DOHH2 (cell line): ENCODE results near the gene DYNLT1.

Experiments
- H3F3A ChIP-seq: fragments of 200-600 bp; sonication (generic), shearing (Covaris generic); 2 replicates; pipeline ENCODE4 v1.6.0; 2016; ENCODE audit warnings: antibody characterized with exemption, mild to moderate bottlenecking; ENCODE audit not compliant: control insufficient read depth, insufficient read depth
- H3K27ac ChIP-seq: fragments of 200-600 bp; sonication (generic); 2 replicates; pipeline ENCODE4 v1.5.1; 2014; ENCODE audit warnings: low read depth, mild to moderate bottlenecking, low read length, moderate library complexity
- H3K27me3 ChIP-seq: fragments of 200-600 bp; sonication (generic); 2 replicates; pipeline ENCODE4 v1.6.1; 2014; ENCODE audit warnings: mild to moderate bottlenecking, low read length, mixed read lengths; ENCODE audit not compliant: control insufficient read depth
- H3K36me3 ChIP-seq: fragments of 200-600 bp; sonication (generic); 2 replicates; pipeline ENCODE4 v1.6.1; 2014; ENCODE audit warnings: mild to moderate bottlenecking, low read length, moderate library complexity, mixed read lengths; ENCODE audit not compliant: control insufficient read depth
- H3K4me1 ChIP-seq: fragments of 200-600 bp; sonication (generic); 2 replicates; pipeline ENCODE4 v1.6.1; 2014; ENCODE audit warnings: mild to moderate bottlenecking, low read length, mixed read lengths; ENCODE audit not compliant: control insufficient read depth
- H3K4me2 ChIP-seq: fragments of 200-600 bp; sonication (generic); 2 replicates; pipeline ENCODE4 v1.6.0; 2014; ENCODE audit warnings: mild to moderate bottlenecking, low read length, moderate library complexity
- H3K4me3 ChIP-seq: fragments of 200-600 bp; sonication (generic); 2 replicates; pipeline ENCODE4 v1.5.1; 2014; ENCODE audit warnings: mild to moderate bottlenecking, low read length, mixed read lengths
- H3K79me2 ChIP-seq: fragments of 200-600 bp; sonication (generic); 2 replicates; pipeline ENCODE4 v1.6.1; 2014; ENCODE audit warnings: mild to moderate bottlenecking, low read length, mixed read lengths; ENCODE audit not compliant: control insufficient read depth
- H3K9me2 ChIP-seq: fragments of 200-600 bp; sonication (generic); replicated peaks from 2 replicates; pipeline ENCODE4 v1.6.1; 2014; ENCODE audit warnings: mild to moderate bottlenecking, low read length, mixed read lengths; ENCODE audit not compliant: control insufficient read depth
- H3K9me3 ChIP-seq: fragments of 200-600 bp; sonication (generic); 2 replicates; pipeline ENCODE4 v1.6.1; 2014; ENCODE audit warnings: antibody characterized with exemption, low read length, mixed read lengths; ENCODE audit not compliant: control insufficient read depth, insufficient read depth
- H4K20me1 ChIP-seq: fragments of 200-600 bp; sonication (generic); 2 replicates; pipeline ENCODE4 v1.6.0; 2014; ENCODE audit warnings: low read depth, mild to moderate bottlenecking, antibody characterized with exemption, low read length, moderate library complexity; ENCODE audit not compliant: control insufficient read depth, insufficient read depth
- EZH2phosphoT487 ChIP-seq: fragments of 200-600 bp; sonication (generic); IDR thresholded peaks from 2 replicates; pipeline ENCODE4 v1.6.1; 2017; ENCODE audit warnings: borderline replicate concordance, mild to moderate bottlenecking, antibody characterized with exemption, low read length, moderate library complexity, mixed read lengths
- TF ChIP-seq, protein P1 (sequence below): fragments of 200-600 bp; sonication (generic); IDR thresholded peaks from one replicate; pipeline ENCODE4 v1.5.1; 2014; ENCODE audit warnings: antibody characterized with exemption, mild to moderate bottlenecking, low read depth, low read length; ENCODE audit not compliant: poor library complexity, severe bottlenecking

The DYNLT1 gene

DNA sequence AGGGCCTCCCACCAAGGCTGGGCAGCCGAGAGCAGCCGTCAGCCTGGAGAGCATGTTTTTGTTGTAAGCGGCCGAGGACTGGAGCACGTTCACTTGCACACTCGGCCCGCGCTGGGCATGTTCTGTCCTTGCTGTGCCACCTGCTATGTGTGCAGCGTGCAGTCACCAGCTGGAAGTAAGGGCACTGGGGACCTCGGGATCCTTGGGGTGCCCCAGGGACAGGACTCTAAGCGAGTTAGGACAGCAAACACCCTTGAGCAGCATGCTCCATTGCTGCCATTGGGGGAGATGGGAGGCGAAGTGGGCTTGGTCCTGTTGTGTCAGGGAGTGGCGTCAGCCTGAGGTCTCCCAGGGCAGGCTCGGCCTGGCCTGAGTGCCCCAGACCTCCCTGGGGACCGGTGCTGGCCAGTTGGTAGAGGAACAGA lies 18.6 kb downstream of the DYNLT1 start:
- Histone ChIP-seq H3K4me3 (no peak overlapping the region), H3K9me3 (no peaks in the 10 kb centered on the region)

DNA sequence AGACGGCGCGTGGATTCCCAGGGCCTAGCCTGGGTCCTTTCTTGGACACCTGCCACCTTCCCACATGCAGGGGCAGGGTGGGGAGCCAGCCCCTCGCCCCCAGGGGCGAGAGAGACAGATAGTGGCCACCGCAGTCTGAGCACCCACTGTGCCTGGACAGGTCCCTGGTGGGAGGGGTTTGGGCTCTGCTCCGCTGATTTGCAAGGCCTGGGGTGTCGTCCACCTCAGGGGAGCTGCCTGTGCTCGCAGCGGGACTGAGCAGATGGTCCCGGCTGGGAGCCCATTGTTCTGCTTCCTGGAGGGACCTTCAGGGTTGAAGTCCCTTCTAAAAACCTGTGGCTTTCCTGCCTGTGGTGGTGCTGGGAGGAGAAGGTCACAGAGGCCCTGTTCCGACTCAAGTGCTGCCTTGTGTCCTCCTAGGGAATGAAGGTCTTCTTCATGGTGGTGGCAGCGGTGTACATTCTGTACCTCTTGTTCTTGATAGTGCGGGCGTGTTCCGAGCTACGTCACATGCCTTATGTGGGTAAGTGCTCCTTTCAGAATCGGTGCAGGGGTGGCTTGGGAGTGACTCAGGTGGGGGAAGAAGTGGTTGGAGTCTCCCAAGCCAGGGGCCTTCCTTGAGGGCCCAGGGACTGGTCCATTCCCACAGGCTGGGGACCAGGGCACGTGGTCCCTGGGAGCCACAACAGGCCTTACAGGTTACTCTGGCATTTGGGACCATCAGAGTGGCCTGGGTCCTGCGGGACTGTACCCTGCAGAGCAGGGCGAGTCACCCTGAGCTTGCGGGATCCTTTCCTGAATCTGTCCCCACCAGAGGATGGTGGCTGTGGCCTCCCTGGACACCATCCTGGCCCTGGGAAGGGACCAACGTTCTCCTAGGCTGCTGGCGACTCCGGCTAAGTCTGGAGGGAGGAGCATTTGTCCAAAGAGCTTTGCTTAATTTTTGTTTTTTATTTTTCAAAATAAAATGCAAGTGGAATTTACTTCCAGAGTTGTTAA lies 19.6 kb downstream of the DYNLT1 start:
- H3K36me3 ChIP-seq, result peaks cover 13% of the 10 kb centered on the region; the same call in 1 of the 2 replicates

More for the DNA sequence above, 18.6 kb downstream of the DYNLT1 start:
- peaks cover 16% of the 10 kb centered on the region; the same call in 1 of the 2 replicates for H3K36me3 ChIP-seq
- no peak overlapping the region for H3K4me2 ChIP-seq
- no peaks in the 10 kb centered on the region for H3K9me2 ChIP-seq
- H3K4me1 ChIP-seq, result no peaks in the 10 kb centered on the region
- H3F3A ChIP-seq, result no peaks in the 10 kb centered on the region
- no peak overlapping the region for H3K27ac ChIP-seq
- no peaks in the 10 kb centered on the region for H3K27me3 ChIP-seq
- no peaks in the 10 kb centered on the region for H4K20me1 ChIP-seq
- H3K79me2 ChIP-seq, result no peaks in the 10 kb centered on the region
- TF ChIP-seq, protein P1, sequence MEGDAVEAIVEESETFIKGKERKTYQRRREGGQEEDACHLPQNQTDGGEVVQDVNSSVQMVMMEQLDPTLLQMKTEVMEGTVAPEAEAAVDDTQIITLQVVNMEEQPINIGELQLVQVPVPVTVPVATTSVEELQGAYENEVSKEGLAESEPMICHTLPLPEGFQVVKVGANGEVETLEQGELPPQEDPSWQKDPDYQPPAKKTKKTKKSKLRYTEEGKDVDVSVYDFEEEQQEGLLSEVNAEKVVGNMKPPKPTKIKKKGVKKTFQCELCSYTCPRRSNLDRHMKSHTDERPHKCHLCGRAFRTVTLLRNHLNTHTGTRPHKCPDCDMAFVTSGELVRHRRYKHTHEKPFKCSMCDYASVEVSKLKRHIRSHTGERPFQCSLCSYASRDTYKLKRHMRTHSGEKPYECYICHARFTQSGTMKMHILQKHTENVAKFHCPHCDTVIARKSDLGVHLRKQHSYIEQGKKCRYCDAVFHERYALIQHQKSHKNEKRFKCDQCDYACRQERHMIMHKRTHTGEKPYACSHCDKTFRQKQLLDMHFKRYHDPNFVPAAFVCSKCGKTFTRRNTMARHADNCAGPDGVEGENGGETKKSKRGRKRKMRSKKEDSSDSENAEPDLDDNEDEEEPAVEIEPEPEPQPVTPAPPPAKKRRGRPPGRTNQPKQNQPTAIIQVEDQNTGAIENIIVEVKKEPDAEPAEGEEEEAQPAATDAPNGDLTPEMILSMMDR, result no peak
- no peak for TF ChIP-seq EZH2phosphoT487

DNA sequence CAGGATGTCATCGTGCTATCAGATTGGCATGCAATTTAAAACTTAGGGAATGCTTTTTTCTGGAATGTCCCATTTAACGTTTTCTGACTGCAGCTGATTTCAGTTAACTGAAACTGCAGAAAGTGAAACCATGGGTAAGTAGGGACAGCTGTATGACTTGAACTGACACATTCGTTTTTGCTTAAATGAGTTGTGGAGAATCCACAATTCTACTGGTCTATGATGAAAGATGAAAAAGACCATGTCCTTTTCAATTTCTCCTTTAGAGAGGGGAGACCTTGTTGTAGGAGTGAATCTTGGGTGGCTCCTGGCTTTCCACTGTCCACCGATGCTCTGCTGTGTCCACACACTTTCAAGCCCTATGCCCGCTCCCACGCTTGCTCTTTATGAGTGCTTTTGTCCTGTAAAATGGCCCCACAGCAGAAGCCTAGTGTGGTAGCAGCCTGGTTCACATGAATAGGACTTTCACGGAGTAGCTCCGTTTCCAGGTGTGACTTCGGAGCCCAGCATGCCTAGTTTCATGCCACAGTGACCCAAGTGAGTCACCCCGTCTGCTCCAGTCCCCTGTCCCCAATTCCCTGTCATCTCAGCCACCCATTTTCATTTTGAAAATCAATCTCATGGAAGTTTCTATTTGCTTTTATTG lies 21.9 kb downstream of the DYNLT1 start:
- H3F3A ChIP-seq, result no peaks in the 10 kb centered on the region
- H3K36me3 ChIP-seq, result peaks cover 13% of the 10 kb centered on the region; the same call in 1 of the 2 replicates
- no peak overlapping the region for H3K4me2 ChIP-seq
- H3K27me3 ChIP-seq, result no peaks in the 10 kb centered on the region
- TF ChIP-seq, protein P1, result no peak
- TF ChIP-seq EZH2phosphoT487, result no peak
- no peaks in the 10 kb centered on the region for H3K9me2 ChIP-seq
- H4K20me1 ChIP-seq, result no peaks in the 10 kb centered on the region
- no peaks in the 10 kb centered on the region for H3K79me2 ChIP-seq
- H3K4me1 ChIP-seq, result no peaks in the 10 kb centered on the region
- no peak overlapping the region for H3K4me3 ChIP-seq
- no peak overlapping the region for H3K27ac ChIP-seq
- H3K9me3 ChIP-seq, result no peaks in the 10 kb centered on the region

More for the DNA sequence above, 19.6 kb downstream of the DYNLT1 start:
- no peaks in the 10 kb centered on the region for H3K4me1 ChIP-seq
- H3K9me3 ChIP-seq, result no peaks in the 10 kb centered on the region
- no peaks in the 10 kb centered on the region for H4K20me1 ChIP-seq
- H3K9me2 ChIP-seq, result no peaks in the 10 kb centered on the region
- H3F3A ChIP-seq, result no peaks in the 10 kb centered on the region
- no peak overlapping the region for H3K4me2 ChIP-seq
- TF ChIP-seq, protein P1, result no peak
- no peak for TF ChIP-seq EZH2phosphoT487
- H3K27me3 ChIP-seq, result no peaks in the 10 kb centered on the region
- H3K79me2 ChIP-seq, result no peaks in the 10 kb centered on the region
- H3K27ac ChIP-seq, result no peak overlapping the region
- H3K4me3 ChIP-seq, result no peak overlapping the region
